K562 (cell line): Measurements from ENCODE around the gene ELSPBP1.

Experiments used
- ARID2 ChIP-seq: fragments of 450-650 bp; IDR thresholded peaks from 2 replicates; pipeline ENCODE4 v1.6.1; 2017; ENCODE audit warnings: antibody characterized with exemption, mild to moderate bottlenecking
- BDP1 ChIP-seq: IDR thresholded peaks from 3 replicates; pipeline ENCODE4 v1.6.1; 2011; ENCODE audit not compliant: insufficient read length, insufficient read depth
- EGR1 ChIP-seq: fragments of 450-650 bp; conservative IDR thresholded peaks from 2 replicates; pipeline ENCODE4 v1.6.1; 2017; ENCODE audit warnings: mild to moderate bottlenecking
- JUND ChIP-seq, 2 experiments: IDR thresholded peaks; 2 replicates in 1 of 2; 3 replicates in 1 of 2; pipeline ENCODE4 v1.6.1; 2011; ENCODE audit warnings: borderline replicate concordance in 2 of 2, low read depth in 2 of 2, low read length in 2 of 2, improper control_type of control experiment in 1 of 2, missing biosample characterization in 1 of 2, missing genetic modification characterization in 1 of 2, missing genetic modification reagents in 1 of 2
- ZNF217 ChIP-seq: sonication (generic); formaldehyde crosslinking; IDR thresholded peaks from 2 replicates; pipeline ENCODE4 v1.8.0; 2022; ENCODE audit warnings: mild to moderate bottlenecking, missing genetic modification reagents
- ZNF3 ChIP-seq: fragments of 250-450 bp; sonication (Bioruptor Pico); IDR thresholded peaks from 2 replicates; pipeline ENCODE4 v1.5.0; 2021; ENCODE audit warnings: mild to moderate bottlenecking, moderate library complexity
- ZNF609 ChIP-seq: sonication (generic); formaldehyde crosslinking; IDR thresholded peaks from 2 replicates; pipeline ENCODE4 v1.8.1; 2023; ENCODE audit warnings: missing genetic modification reagents, mild to moderate bottlenecking, borderline replicate concordance
- TF ChIP-seq, protein P1 (sequence below), 3 experiments: IDR thresholded peaks in 2 of 3; conservative IDR thresholded peaks in 1 of 3; 2 replicates each; pipeline ENCODE4 v1.5.1; 2011 to 2012; ENCODE audit warnings: low read length in 3 of 3, mild to moderate bottlenecking in 3 of 3, control low read depth in 2 of 3, improper control_type of control experiment in 1 of 3, inconsistent platforms in 1 of 3, low read depth in 1 of 3, mixed read lengths in 1 of 3, moderate library complexity in 1 of 3; ENCODE audit not compliant: insufficient read depth in 2 of 3
- TF ChIP-seq, protein P2 (sequence below), 2 experiments: fragments of 450-650 bp; conservative IDR thresholded peaks; 2 replicates each; pipeline ENCODE4 v1.6.1; 2017; ENCODE audit warnings: mild to moderate bottlenecking in 2 of 2, moderate library complexity in 2 of 2

- TF ChIP-seq JUND (IDR thresholded peaks at IDR 0.05; ENCODE audit: borderline replicate concordance, low read depth, low read length) (no peak), JUND (tag; IDR thresholded peaks at IDR 0.05; ENCODE audit: borderline replicate concordance, low read depth, low read length) (no peak), ARID2 (no peak), BDP1 (no peak), EGR1 (no peak), ZNF609 (CRISPR knock-in tag) (no peak), ZNF217 (CRISPR knock-in tag) (no peak), ZNF3 (CRISPR knock-in tag) (no peak)
- TF ChIP-seq, protein P1, sequence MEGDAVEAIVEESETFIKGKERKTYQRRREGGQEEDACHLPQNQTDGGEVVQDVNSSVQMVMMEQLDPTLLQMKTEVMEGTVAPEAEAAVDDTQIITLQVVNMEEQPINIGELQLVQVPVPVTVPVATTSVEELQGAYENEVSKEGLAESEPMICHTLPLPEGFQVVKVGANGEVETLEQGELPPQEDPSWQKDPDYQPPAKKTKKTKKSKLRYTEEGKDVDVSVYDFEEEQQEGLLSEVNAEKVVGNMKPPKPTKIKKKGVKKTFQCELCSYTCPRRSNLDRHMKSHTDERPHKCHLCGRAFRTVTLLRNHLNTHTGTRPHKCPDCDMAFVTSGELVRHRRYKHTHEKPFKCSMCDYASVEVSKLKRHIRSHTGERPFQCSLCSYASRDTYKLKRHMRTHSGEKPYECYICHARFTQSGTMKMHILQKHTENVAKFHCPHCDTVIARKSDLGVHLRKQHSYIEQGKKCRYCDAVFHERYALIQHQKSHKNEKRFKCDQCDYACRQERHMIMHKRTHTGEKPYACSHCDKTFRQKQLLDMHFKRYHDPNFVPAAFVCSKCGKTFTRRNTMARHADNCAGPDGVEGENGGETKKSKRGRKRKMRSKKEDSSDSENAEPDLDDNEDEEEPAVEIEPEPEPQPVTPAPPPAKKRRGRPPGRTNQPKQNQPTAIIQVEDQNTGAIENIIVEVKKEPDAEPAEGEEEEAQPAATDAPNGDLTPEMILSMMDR (IDR thresholded peaks at IDR 0.05 in 2 of 3, conservative IDR thresholded peaks at IDR 0.05 in 1 of 3; ENCODE audit: insufficient read depth in 2 of 3, low read depth in 1 of 3, low read length in 3 of 3) = no peak
- TF ChIP-seq, protein P2, sequence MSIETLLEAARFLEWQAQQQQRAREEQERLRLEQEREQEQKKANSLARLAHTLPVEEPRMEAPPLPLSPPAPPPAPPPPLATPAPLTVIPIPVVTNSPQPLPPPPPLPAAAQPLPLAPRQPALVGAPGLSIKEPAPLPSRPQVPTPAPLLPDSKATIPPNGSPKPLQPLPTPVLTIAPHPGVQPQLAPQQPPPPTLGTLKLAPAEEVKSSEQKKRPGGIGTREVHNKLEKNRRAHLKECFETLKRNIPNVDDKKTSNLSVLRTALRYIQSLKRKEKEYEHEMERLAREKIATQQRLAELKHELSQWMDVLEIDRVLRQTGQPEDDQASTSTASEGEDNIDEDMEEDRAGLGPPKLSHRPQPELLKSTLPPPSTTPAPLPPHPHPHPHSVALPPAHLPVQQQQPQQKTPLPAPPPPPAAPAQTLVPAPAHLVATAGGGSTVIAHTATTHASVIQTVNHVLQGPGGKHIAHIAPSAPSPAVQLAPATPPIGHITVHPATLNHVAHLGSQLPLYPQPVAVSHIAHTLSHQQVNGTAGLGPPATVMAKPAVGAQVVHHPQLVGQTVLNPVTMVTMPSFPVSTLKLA (conservative IDR thresholded peaks at IDR 0.05) = no peak
Measured at GRCh38 chr19:48053076-48053475, 58.6 kb downstream of the ELSPBP1 start.
